ENCODE measurements around the gene SYNE2. TPM values are rescaled to one million over a fixed set of nuclear protein-coding genes. Genes with fewer than 3 reads are reported as not detected.

SYNE2 gene
- total and polyA plus RNA-seq, 2 of the 8 experiments (the other 6 are each of a cell fraction or from before 2014, with no cell fraction given), result 32.6 to 46.1 TPM

DNA sequence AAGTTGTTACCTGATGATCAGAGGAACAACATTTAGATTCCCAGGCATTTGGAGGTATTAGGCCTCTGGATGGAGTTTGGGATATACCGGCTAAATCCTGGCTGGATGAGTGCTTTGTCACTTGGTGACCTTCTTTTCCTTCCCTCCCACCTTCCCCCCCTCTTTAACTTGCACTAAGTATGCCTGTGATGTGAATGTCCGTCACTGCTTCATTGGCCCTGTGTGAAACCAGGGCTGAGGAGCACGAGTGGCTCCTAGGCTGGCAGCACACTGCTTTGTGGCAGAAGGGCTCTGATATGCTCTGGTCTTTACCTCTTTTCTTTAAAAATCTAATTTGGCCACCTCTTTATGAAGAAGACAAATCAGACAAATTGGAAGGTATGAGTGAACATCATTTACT is 345.7 kb downstream of the SYNE2 start:
- H2BK12ac ChIP-seq (ENCODE audit: low read depth, low read length), result no peak overlapping the region
- peaks cover 0 to 5% of the 10 kb centered on the region in 2 experiments; a peak in 1 of 4 replicates for H3K79me2 ChIP-seq (ENCODE audit: control insufficient read depth in 1 of 2, insufficient read depth in 2 of 2, low read length in 2 of 2)
- ChIA-PET POLR2A (ENCODE audit: partially characterized antibody) (no interaction called here), CTCF (ENCODE audit: partially characterized antibody) (interaction anchor here (1.0 to 2.6 kb wide), 4 partner anchors 11 to 104 kb away, joined by 3 to 14 read pairs (median 4); no protein-coding TSS in a partner anchor)
- no peak overlapping the region for H3K14ac ChIP-seq (ENCODE audit: insufficient read length)
- no peak overlapping the region for H2BK15ac ChIP-seq (ENCODE audit: low read length)
- H3K9ac ChIP-seq (replicated peaks in 1 of 4; ENCODE audit: extremely low read depth in 1 of 4, low read depth in 3 of 4, low read length in 3 of 4), result no peak overlapping the region
- no peaks in the 10 kb centered on the region for H3K9me3 ChIP-seq (ENCODE audit: insufficient read depth in 2 of 2, low read depth in 1 of 2, low read length in 1 of 2)
- no peak overlapping the region for H3K27ac ChIP-seq (ENCODE audit: low read depth, low read length)
- peaks cover 0 to 2% of the 10 kb centered on the region in 2 experiments for H4K20me1 ChIP-seq (replicated peaks in 1 of 2; ENCODE audit: control insufficient read depth in 1 of 2, insufficient read depth in 2 of 2, low read length in 2 of 2)
- no peak overlapping the region for H2BK20ac ChIP-seq (ENCODE audit: low read length)
- H4K5ac ChIP-seq (ENCODE audit: insufficient read length, low read depth, low read length), result no peak overlapping the region
- H3K18ac ChIP-seq (ENCODE audit: extremely low read depth, low read length), result no peak overlapping the region
- H2BK5ac ChIP-seq (ENCODE audit: low read depth, low read length), result no peak overlapping the region
- no peak overlapping the region for H4K91ac ChIP-seq (replicated peaks; ENCODE audit: insufficient read length, low read length)
- no peak overlapping the region for H3K4ac ChIP-seq (replicated peaks; ENCODE audit: insufficient read length, low read depth, low read length)
- H2AK5ac ChIP-seq (ENCODE audit: low read depth, low read length), result no peak overlapping the region
- H3K56ac ChIP-seq (replicated peaks; ENCODE audit: insufficient read length, low read depth, low read length), result no peak overlapping the region
- no peaks in the 10 kb centered on the region; the same call in 1 of the 2 replicates for H3K79me1 ChIP-seq (ENCODE audit: low read depth, low read length)
- no peaks in the 10 kb centered on the region for H3K36me3 ChIP-seq (ENCODE audit: control insufficient read depth in 2 of 4, insufficient read depth in 4 of 4, low read length in 3 of 4)
- H2BK120ac ChIP-seq (replicated peaks; ENCODE audit: low read depth, low read length), result no peak overlapping the region
- H3K4me1 ChIP-seq (replicated peaks in 1 of 4; ENCODE audit: control insufficient read depth in 3 of 4, insufficient read depth in 4 of 4, low read length in 3 of 4), result peaks cover 11 to 20% (median 14%) of the 10 kb centered on the region in 4 experiments
- H3K23me2 ChIP-seq (ENCODE audit: low read depth, low read length), result no peaks in the 10 kb centered on the region
- H2AFZ ChIP-seq (ENCODE audit: low read length), result no peak overlapping the region
- H3K23ac ChIP-seq (ENCODE audit: insufficient read length), result no peak overlapping the region
- FAIRE-seq (no peak), DNase-seq (ENCODE audit: low read depth in 1 of 2, low spot score in 2 of 2) (no peak)
- TF ChIP-seq CEBPB (IDR thresholded peaks at IDR 0.05; ENCODE audit: low read depth, low read length), result no peak
- TF ChIP-seq, protein P1, sequence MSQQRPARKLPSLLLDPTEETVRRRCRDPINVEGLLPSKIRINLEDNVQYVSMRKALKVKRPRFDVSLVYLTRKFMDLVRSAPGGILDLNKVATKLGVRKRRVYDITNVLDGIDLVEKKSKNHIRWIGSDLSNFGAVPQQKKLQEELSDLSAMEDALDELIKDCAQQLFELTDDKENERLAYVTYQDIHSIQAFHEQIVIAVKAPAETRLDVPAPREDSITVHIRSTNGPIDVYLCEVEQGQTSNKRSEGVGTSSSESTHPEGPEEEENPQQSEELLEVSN (IDR thresholded peaks at IDR 0.05), result no peak
- no peak for TF ChIP-seq CBX5 (IDR thresholded peaks at IDR 0.05; ENCODE audit: low read depth, low read length)
- no peak for TF ChIP-seq SP4 (IDR thresholded peaks at IDR 0.05; ENCODE audit: low read length)
- TF ChIP-seq NANOG (IDR thresholded peaks at IDR 0.05; ENCODE audit: insufficient read depth, low read depth, low read length, poor library complexity, severe bottlenecking), result no peak
- H4K8ac ChIP-seq (ENCODE audit: extremely low read depth, insufficient read depth, low read length), result no peak overlapping the region
- no peak overlapping the region for H3K4me3 ChIP-seq (ENCODE audit: extremely low read depth in 1 of 4, insufficient read depth in 2 of 4, low read depth in 3 of 4, low read length in 4 of 4)
- WGBS, 2 experiments (ENCODE audit: extremely low coverage in 1 of 2, insufficient coverage in 1 of 2, insufficient read length in 1 of 2, insufficient replicate concordance in 2 of 2, low coverage in 1 of 2, low lambda C conversion rate in 2 of 2, missing lambda C conversion rate in 1 of 2), result 86% methylated on average over 3 of the region's 3 CpGs; no CpG with 5 or more reads in 1 of the 2 experiments
- H3K4me2 ChIP-seq (ENCODE audit: insufficient read depth in 1 of 2, low read depth in 2 of 2, low read length in 2 of 2), result no peak overlapping the region
- H3K27me3 ChIP-seq (replicated peaks in 1 of 4; ENCODE audit: control insufficient read depth in 3 of 4, extremely low read depth in 1 of 4, insufficient read depth in 3 of 4, low read length in 3 of 4), result no peaks in the 10 kb centered on the region

Data from H1 (cell line).